Measurements from ENCODE around the gene INPP5A. TPM values are rescaled to one million over a fixed set of nuclear protein-coding genes. Genes with fewer than 3 reads are reported as not detected.

Gene INPP5A
- total RNA-seq, 1 donor from 2014 or later: 41.0 TPM

- H3K27me3 Mint-ChIP-seq (ENCODE audit: low read depth): no peaks in the 10 kb centered on the region
- TF ChIP-seq CTCF (IDR thresholded peaks at IDR 0.05; ENCODE audit: unreplicated experiment): no peak
Observed at GRCh38 chr10:132735923-132736391, 198.4 kb downstream of the INPP5A start.

GRCh38 chr10:132737390-132738048 is 199.9 kb downstream of the INPP5A start:
- no peak for DNase-seq (ENCODE audit: low spot score in 2 of 2, unreplicated experiment in 2 of 2)
- Mint-ChIP-seq H3K9me3 (no peaks in the 10 kb centered on the region), H3K4me3 (no peak overlapping the region), H3K4me1 (no peaks in the 10 kb centered on the region), H3K27ac (no peak overlapping the region), H3K36me3 (no peaks in the 10 kb centered on the region), H3K27me3 (ENCODE audit: low read depth) (no peaks in the 10 kb centered on the region)
- no peak for TF ChIP-seq CTCF (IDR thresholded peaks at IDR 0.05; ENCODE audit: unreplicated experiment)

More at GRCh38 chr10:132735923-132736391, 198.4 kb downstream of the INPP5A start:
- no peak for DNase-seq (ENCODE audit: low spot score in 2 of 2, unreplicated experiment in 2 of 2)
- Mint-ChIP-seq H3K36me3 (no peaks in the 10 kb centered on the region), H3K4me3 (no peak overlapping the region), H3K4me1 (no peaks in the 10 kb centered on the region), H3K9me3 (no peaks in the 10 kb centered on the region), H3K27ac (no peak overlapping the region)

GRCh38 chr10:132738454-132739224 is 201.1 kb downstream of the INPP5A start:
- no peaks in the 10 kb centered on the region for H3K27me3 Mint-ChIP-seq (ENCODE audit: low read depth)
- H3K4me3 Mint-ChIP-seq: no peak overlapping the region
- no peak for DNase-seq (ENCODE audit: low spot score in 2 of 2, unreplicated experiment in 2 of 2)
- H3K27ac Mint-ChIP-seq: no peak overlapping the region
- H3K36me3 Mint-ChIP-seq: no peaks in the 10 kb centered on the region
- no peaks in the 10 kb centered on the region for H3K9me3 Mint-ChIP-seq
- no peak for TF ChIP-seq CTCF (IDR thresholded peaks at IDR 0.05; ENCODE audit: unreplicated experiment)
- H3K4me1 Mint-ChIP-seq: no peaks in the 10 kb centered on the region

GRCh38 chr10:132739225-132739613 is 201.6 kb downstream of the INPP5A start:
- DNase-seq (ENCODE audit: low spot score in 2 of 2, unreplicated experiment in 2 of 2): no peak
- TF ChIP-seq CTCF (IDR thresholded peaks at IDR 0.05; ENCODE audit: unreplicated experiment): no peak
- Mint-ChIP-seq H3K9me3 (no peaks in the 10 kb centered on the region), H3K4me1 (no peaks in the 10 kb centered on the region), H3K36me3 (no peaks in the 10 kb centered on the region), H3K4me3 (no peak overlapping the region), H3K27me3 (ENCODE audit: low read depth) (no peaks in the 10 kb centered on the region), H3K27ac (no peak overlapping the region)

- H3K36me3 Mint-ChIP-seq: no peaks in the 10 kb centered on the region
- no peak for TF ChIP-seq CTCF (IDR thresholded peaks at IDR 0.05; ENCODE audit: unreplicated experiment)
- H3K9me3 Mint-ChIP-seq: no peaks in the 10 kb centered on the region
- H3K4me3 Mint-ChIP-seq: no peak overlapping the region
- no peak for DNase-seq (ENCODE audit: low spot score in 2 of 2, unreplicated experiment in 2 of 2)
- no peaks in the 10 kb centered on the region for H3K4me1 Mint-ChIP-seq
- H3K27ac Mint-ChIP-seq: no peak overlapping the region
- H3K27me3 Mint-ChIP-seq (ENCODE audit: low read depth): no peaks in the 10 kb centered on the region
Observed at GRCh38 chr10:132740588-132740987, 203.0 kb downstream of the INPP5A start.

Measured in mesothelial cell of epicardium (in vitro differentiated cells).